Parathyroid adenoma (tissue), 2 donors: ENCODE data around the gene ARHGEF12.

Source experiments
- H2AFZ ChIP-seq: fragments of 300-600 bp; sonication (generic); one replicate; pipeline ENCODE4 v1.7.0; 2017; ENCODE audit warnings: antibody characterized with exemption, mild to moderate bottlenecking
- H3K27ac ChIP-seq: fragments of 300-600 bp; sonication (generic); one replicate; pipeline ENCODE4 v1.7.0; 2017
- H3K27me3 ChIP-seq: fragments of 300-600 bp; sonication (generic); one replicate; pipeline ENCODE4 v1.7.0; 2017; ENCODE audit warnings: low read length; ENCODE audit not compliant: control insufficient read depth, insufficient read depth
- H3K36me3 ChIP-seq: fragments of 300-600 bp; sonication (generic); one replicate; pipeline ENCODE4 v1.7.0; 2017; ENCODE audit warnings: low read length; ENCODE audit not compliant: control insufficient read depth, insufficient read depth
- H3K4me1 ChIP-seq: fragments of 300-600 bp; sonication (generic); one replicate; pipeline ENCODE4 v1.7.0; 2017; ENCODE audit warnings: control low read depth
- H3K4me2 ChIP-seq: fragments of 300-600 bp; sonication (generic); one replicate; pipeline ENCODE4 v1.7.0; 2017; ENCODE audit warnings: low read length
- H3K4me3 ChIP-seq: fragments of 300-600 bp; sonication (generic); one replicate; pipeline ENCODE4 v1.7.0; 2017; ENCODE audit warnings: low read depth, low read length
- H3K79me2 ChIP-seq: fragments of 300-600 bp; sonication (generic); one replicate; pipeline ENCODE4 v1.7.0; 2017; ENCODE audit warnings: control low read depth
- H3K9ac ChIP-seq: fragments of 300-600 bp; sonication (generic); one replicate; pipeline ENCODE4 v1.7.0; 2017; ENCODE audit warnings: mild to moderate bottlenecking
- H3K9me3 ChIP-seq: fragments of 300-600 bp; sonication (generic); one replicate; pipeline ENCODE4 v1.7.0; 2017; ENCODE audit warnings: low read length; ENCODE audit not compliant: control insufficient read depth
- CTCF ChIP-seq: fragments of 300-600 bp; sonication (generic); IDR thresholded peaks from one replicate; pipeline ENCODE4 v1.7.0; 2017; ENCODE audit warnings: antibody characterized with exemption, mild to moderate bottlenecking
- donor health status: primary hyperparathyroidism.

Gene ARHGEF12

GRCh38 chr11:120471131-120471530 is 134.9 kb downstream of the ARHGEF12 start:
- Histone ChIP-seq H3K79me2 (peaks cover 2% of the 10 kb centered on the region), H2AFZ (no peak overlapping the region), H3K4me3 (no peak overlapping the region), H3K27me3 (no peaks in the 10 kb centered on the region), H3K36me3 (no peaks in the 10 kb centered on the region), H3K9ac (no peak overlapping the region), H3K27ac (no peak overlapping the region), H3K9me3 (no peaks in the 10 kb centered on the region), H3K4me1 (no peaks in the 10 kb centered on the region), H3K4me2 (no peak overlapping the region)
- TF ChIP-seq CTCF: no peak

GRCh38 chr11:120471994-120472393 is 135.8 kb downstream of the ARHGEF12 start:
- no peak for TF ChIP-seq CTCF
- Histone ChIP-seq H3K4me2 (no peak overlapping the region), H3K4me3 (no peak overlapping the region), H3K9me3 (no peaks in the 10 kb centered on the region), H3K27me3 (no peaks in the 10 kb centered on the region), H3K27ac (no peak overlapping the region), H3K36me3 (no peaks in the 10 kb centered on the region), H2AFZ (no peak overlapping the region), H3K4me1 (no peaks in the 10 kb centered on the region), H3K79me2 (peaks cover 2% of the 10 kb centered on the region), H3K9ac (no peak overlapping the region)

GRCh38 chr11:120473503-120473902 is 137.3 kb downstream of the ARHGEF12 start:
- no peaks in the 10 kb centered on the region for H3K9me3 ChIP-seq
- no peaks in the 10 kb centered on the region for H3K36me3 ChIP-seq
- no peak overlapping the region for H2AFZ ChIP-seq
- no peak overlapping the region for H3K27ac ChIP-seq
- no peak overlapping the region for H3K4me2 ChIP-seq
- peaks cover 2% of the 10 kb centered on the region for H3K79me2 ChIP-seq
- H3K9ac ChIP-seq: no peak overlapping the region
- no peak for TF ChIP-seq CTCF
- H3K27me3 ChIP-seq: no peaks in the 10 kb centered on the region
- no peaks in the 10 kb centered on the region for H3K4me1 ChIP-seq
- no peak overlapping the region for H3K4me3 ChIP-seq

- H3K36me3 ChIP-seq: no peaks in the 10 kb centered on the region
- H3K27ac ChIP-seq: no peak overlapping the region
Observed at GRCh38 chr11:120482149-120482548, 145.9 kb downstream of the ARHGEF12 start.

More at GRCh38 chr11:120482149-120482548, 145.9 kb downstream of the ARHGEF12 start:
- Histone ChIP-seq H3K9me3 (no peaks in the 10 kb centered on the region), H3K9ac (no peak overlapping the region), H2AFZ (no peak overlapping the region), H3K27me3 (no peaks in the 10 kb centered on the region), H3K79me2 (no peaks in the 10 kb centered on the region), H3K4me1 (no peaks in the 10 kb centered on the region), H3K4me3 (no peak overlapping the region), H3K4me2 (no peak overlapping the region)
- no peak for TF ChIP-seq CTCF
